Thyroid gland (tissue), 4 donors: ENCODE measurements around the gene PCDHA8. TPM values are rescaled to one million over a fixed set of nuclear protein-coding genes. Genes with fewer than 3 reads are reported as not detected.
"Not testable (repeated sequence)": the region's sequence is repeated elsewhere in the genome, so short reads cannot be mapped to it uniquely, and the experiment has no call there.

Experiments used
- DNase-seq, 2 donors: peaks; one replicate each; pipeline ENCODE4 v3.0.0-alpha.2; 2019
- H3K27ac ChIP-seq, 3 donors: fragments of 200-600 bp; sonication (generic); 1 replicate in 2 of 3; 2 replicates in 1 of 3; pipeline ENCODE4 v1.5.1; 2016 to 2019; ENCODE audit warnings: mild to moderate bottlenecking in 1 of 3, moderate library complexity in 1 of 3
- H3K27me3 ChIP-seq: fragments of 200-600 bp; sonication (generic); one replicate; pipeline ENCODE4 v1.5.1; 2019
- H3K36me3 ChIP-seq, 2 donors: fragments of 200-600 bp; sonication (generic); one replicate each; pipeline ENCODE4 v1.5.1; 2016 to 2019
- H3K4me1 ChIP-seq, 2 donors: fragments of 200-600 bp; sonication (generic); one replicate each; pipeline ENCODE4 v1.5.1; 2017 to 2019
- H3K4me3 ChIP-seq, 3 donors: fragments of 200-600 bp; sonication (generic); replicated peaks in 1 of 3; 1 replicate in 2 of 3; 2 replicates in 1 of 3; pipeline ENCODE4 v1.5.1; 2016; ENCODE audit warnings: mild to moderate bottlenecking in 1 of 3
- H3K9me3 ChIP-seq: fragments of 200-600 bp; sonication (generic); one replicate; pipeline ENCODE4 v1.5.1; 2017
- CTCF ChIP-seq, 6 experiments: fragments of 200-600 bp in 3 of 6; fragments of 450-650 bp in 3 of 6; sonication (generic) in 3 of 6; IDR thresholded peaks; one replicate each; pipeline ENCODE4 v1.5.1; 2016 to 2019; ENCODE audit warnings: antibody characterized with exemption in 6 of 6, mild to moderate bottlenecking in 2 of 6, inconsistent platforms in 1 of 6, moderate library complexity in 1 of 6
- POLR2A ChIP-seq, 2 donors: fragments of 450-650 bp; IDR thresholded peaks; one replicate each; pipeline ENCODE4 v1.6.1; 2017; ENCODE audit warnings: antibody characterized with exemption in 2 of 2, mild to moderate bottlenecking in 2 of 2, moderate library complexity in 1 of 2
- WGBS, 2 donors: methylation state at CpG; one replicate each; pipeline ENCODE4 v1.1.5; 2017; 5-methylcytosine and 5-hydroxymethylcytosine counted together
- intact Hi-C: fragments of 100-400 bp; cut with DNase I; formaldehyde crosslinking; loops from one replicate; pipeline ENCODE4 v1.15.1; 2023
- total RNA-seq, 4 donors: library from RNA; depleted of rRNA; stranded (reverse); fragments of >200 nt; gene quantifications; one replicate each; pipeline ENCODE4 v1.2.3, GENCODE V29; 2016

Gene PCDHA8
- total RNA-seq, 4 donors from 2014 or later, result 0.27 to 0.93 (median 0.33) TPM; not detected in 1

GRCh38 chr5:140875085-140876065 lies 34.4 kb downstream of the PCDHA8 start, which contains the start of gene PCDHA12:
Gene PCDHA12, plus strand, starts transcription at chr5:140875308. Its CDS starts 165 bp downstream, at chr5:140875473.
- H3K9me3 ChIP-seq, result no peaks in the 10 kb centered on the region
- DNase-seq, result no peak
- H3K27me3 ChIP-seq, result no peaks in the 10 kb centered on the region
- H3K4me3 ChIP-seq, result no peak within 1 kb of the TSS
- TF ChIP-seq CTCF (IDR thresholded peaks at IDR 0.05) (peak; percentile 14 to 52 (median 34)), POLR2A (IDR thresholded peaks at IDR 0.05) (no peak)
- intact Hi-C loops, result no loop called here
- no peaks in the 10 kb centered on the region for H3K4me1 ChIP-seq
- peak within 1 kb of the TSS in 1 of 3 donors; percentile 59 for H3K27ac ChIP-seq
- WGBS, 2 donors, result 12 to 16% methylated on average over 31 to 44 of the region's 47 CpGs
- H3K36me3 ChIP-seq, result no peaks in the 10 kb centered on the region

GRCh38 chr5:140876541-140877261 lies 35.7 kb downstream of the PCDHA8 start:
- H3K27ac ChIP-seq, H3K4me3 ChIP-seq, H3K4me1 ChIP-seq, H3K36me3 ChIP-seq, DNase-seq, H3K9me3 ChIP-seq, H3K27me3 ChIP-seq, intact Hi-C loops: not testable (repeated sequence)
- WGBS, 2 donors, result 34 to 50% methylated on average over 38 to 70 of the region's 80 CpGs

- Histone ChIP-seq H3K9me3 (no peaks in the 10 kb centered on the region), H3K27me3 (no peaks in the 10 kb centered on the region), H3K4me3 (no peak overlapping the region), H3K36me3 (no peaks in the 10 kb centered on the region), H3K4me1 (no peaks in the 10 kb centered on the region), H3K27ac (no peak overlapping the region)
- intact Hi-C loops, result no loop called here
- TF ChIP-seq POLR2A (IDR thresholded peaks at IDR 0.05), result no peak
- no peak for TF ChIP-seq CTCF (IDR thresholded peaks at IDR 0.05)
- 38% methylated on average over 35 of the region's 37 CpGs; no CpG with 5 or more reads in 1 of the 2 donors for WGBS, 2 donors
- DNase-seq, result no peak
Measured at GRCh38 chr5:140877262-140877581, 36.2 kb downstream of the PCDHA8 start.

- intact Hi-C loops, result loop anchor here (5.0 kb wide), 1 partner anchor 165 kb away; no protein-coding TSS in a partner anchor
- WGBS, 2 donors, result 9 to 18% methylated on average over 25 to 35 of the region's 35 CpGs
- Histone ChIP-seq H3K9me3 (no peaks in the 10 kb centered on the region), H3K4me3 (no peak within 1 kb of the TSS), H3K36me3 (no peaks in the 10 kb centered on the region), H3K27me3 (no peaks in the 10 kb centered on the region), H3K4me1 (no peaks in the 10 kb centered on the region), H3K27ac (no peak within 1 kb of the TSS)
- DNase-seq, result peak in 1 of 2 donors; percentile 26
- no peak for TF ChIP-seq POLR2A (IDR thresholded peaks at IDR 0.05)
- TF ChIP-seq CTCF (IDR thresholded peaks at IDR 0.05), result peak in 4 of 6 experiments; percentile 45 to 56 (median 48)
Measured at GRCh38 chr5:140881889-140882590, 41.1 kb downstream of the PCDHA8 start, which contains the start of gene PCDHA13. Gene PCDHA13, plus strand, starts transcription at chr5:140882124. Its CDS starts 145 bp downstream, at chr5:140882269.

- no peaks in the 10 kb centered on the region for H3K36me3 ChIP-seq
- H3K27ac ChIP-seq, result no peak overlapping the region
- no peak for TF ChIP-seq POLR2A (IDR thresholded peaks at IDR 0.05)
- TF ChIP-seq CTCF (IDR thresholded peaks at IDR 0.05), result peak in 4 of 6 experiments; percentile 10 to 38 (median 31)
- no peaks in the 10 kb centered on the region for H3K27me3 ChIP-seq
- no peaks in the 10 kb centered on the region for H3K4me1 ChIP-seq
- peak; percentile 18 to 24 for DNase-seq
- WGBS, 2 donors, result 21 to 22% methylated on average over 12 of the region's 12 CpGs
- intact Hi-C loops, result loop anchor here (5.0 kb wide), 1 partner anchor 165 kb away; no protein-coding TSS in a partner anchor
- H3K4me3 ChIP-seq, result no peak overlapping the region
- H3K9me3 ChIP-seq, result no peaks in the 10 kb centered on the region
Measured at GRCh38 chr5:140882591-140882899, 41.6 kb downstream of the PCDHA8 start.
